Mesenchymal stem cell (in vitro differentiated cells and primary cell): Measurements from ENCODE around the gene FBXO17.
A peak's percentile ranks its signal among the peaks of the same experiment; 100 is the strongest.
"Not testable (repeated sequence)": the region's sequence is repeated elsewhere in the genome, so short reads cannot be mapped to it uniquely, and the experiment has no call there.

Experiments
- DNase-seq: peaks from one replicate; pipeline ENCODE4 v3.0.0-alpha.2; 2013
- H2AFZ ChIP-seq: one replicate; pipeline ENCODE4 v1.6.1; 2013; ENCODE audit warnings: low read depth, mild to moderate bottlenecking, control low read depth, inconsistent platforms, low read length, moderate library complexity
- H2AK5ac ChIP-seq: 2 replicates; pipeline ENCODE4 v1.6.1; 2013; ENCODE audit warnings: low read length, moderate library complexity, mild to moderate bottlenecking, inconsistent platforms; ENCODE audit not compliant: severe bottlenecking
- H2BK120ac ChIP-seq: one replicate; pipeline ENCODE4 v1.6.1; 2013; ENCODE audit warnings: low read depth, mild to moderate bottlenecking, inconsistent platforms, low read length, moderate library complexity
- H2BK12ac ChIP-seq, 2 experiments: one replicate each; pipeline ENCODE4 v1.6.1; 2013; ENCODE audit warnings: inconsistent platforms in 2 of 2, low read length in 2 of 2, mild to moderate bottlenecking in 2 of 2, moderate library complexity in 2 of 2, control low read depth in 1 of 2
- H2BK15ac ChIP-seq: one replicate; pipeline ENCODE4 v1.6.1; 2013; ENCODE audit warnings: mild to moderate bottlenecking, low read depth, inconsistent platforms; ENCODE audit not compliant: poor library complexity, severe bottlenecking
- H2BK5ac ChIP-seq: 2 replicates; pipeline ENCODE4 v1.6.1; 2013; ENCODE audit warnings: low read depth, mild to moderate bottlenecking, low read length, control low read depth, inconsistent platforms; ENCODE audit not compliant: poor library complexity, severe bottlenecking
- H3K14ac ChIP-seq, 2 experiments: one replicate each; pipeline ENCODE4 v1.6.1; 2013; ENCODE audit warnings: inconsistent platforms in 2 of 2, low read length in 2 of 2, control low read depth in 1 of 2, mild to moderate bottlenecking in 1 of 2, moderate library complexity in 1 of 2
- H3K18ac ChIP-seq, 2 experiments: one replicate each; pipeline ENCODE4 v1.6.1; 2013; ENCODE audit warnings: inconsistent platforms in 2 of 2, low read length in 2 of 2, control low read depth in 1 of 2, low read depth in 1 of 2, mild to moderate bottlenecking in 1 of 2
- H3K23ac ChIP-seq, 2 experiments: one replicate each; pipeline ENCODE4 v1.6.1; 2013; ENCODE audit warnings: inconsistent platforms in 2 of 2, low read length in 2 of 2, mild to moderate bottlenecking in 2 of 2, moderate library complexity in 2 of 2, control low read depth in 1 of 2
- H3K27ac ChIP-seq: 2 replicates; pipeline ENCODE4 v1.5.1; 2013; ENCODE audit warnings: mild to moderate bottlenecking, moderate library complexity, low read length, control low read depth, inconsistent platforms; ENCODE audit not compliant: poor library complexity, severe bottlenecking
- H3K27me3 ChIP-seq, 2 experiments: 2 replicates each; pipeline versions ENCODE4 v1.6.1 to v1.7.0; 2013; ENCODE audit warnings: low read length in 2 of 2, mild to moderate bottlenecking in 2 of 2, moderate library complexity in 2 of 2, control low read depth in 1 of 2, inconsistent platforms in 1 of 2; ENCODE audit not compliant: control insufficient read depth in 1 of 2, insufficient read depth in 1 of 2
- H3K36me3 ChIP-seq, 2 experiments: 2 replicates each; pipeline versions ENCODE4 v1.6.1 to v1.7.0; 2013; ENCODE audit warnings: low read length in 2 of 2, control low read depth in 1 of 2, inconsistent platforms in 1 of 2, low read depth in 1 of 2, mild to moderate bottlenecking in 1 of 2; ENCODE audit not compliant: insufficient read depth in 2 of 2, control insufficient read depth in 1 of 2
- H3K4ac ChIP-seq, 2 experiments: one replicate each; pipeline ENCODE4 v1.6.1; 2013; ENCODE audit warnings: inconsistent platforms in 2 of 2, low read length in 2 of 2, mild to moderate bottlenecking in 2 of 2, moderate library complexity in 2 of 2, control low read depth in 1 of 2, low read depth in 1 of 2
- H3K4me1 ChIP-seq: 2 replicates; pipeline ENCODE4 v1.6.1; 2013; ENCODE audit warnings: low read depth, low read length, control low read depth; ENCODE audit not compliant: control insufficient read depth, insufficient read depth
- H3K4me2 ChIP-seq: 2 replicates; pipeline ENCODE4 v1.6.1; 2013; ENCODE audit warnings: low read length, mild to moderate bottlenecking, inconsistent platforms; ENCODE audit not compliant: poor library complexity, severe bottlenecking
- H3K4me3 ChIP-seq, 2 experiments: 2 replicates each; pipeline versions ENCODE4 v1.5.1 to v1.7.0; 2013; ENCODE audit warnings: low read length in 2 of 2, mild to moderate bottlenecking in 2 of 2, control low read depth in 1 of 2, low read depth in 1 of 2; ENCODE audit not compliant: insufficient read depth in 1 of 2
- H3K79me1 ChIP-seq: replicated peaks from 2 replicates; pipeline ENCODE4 v1.6.1; 2013; ENCODE audit warnings: mild to moderate bottlenecking, control low read depth, low read length, inconsistent platforms; ENCODE audit not compliant: poor library complexity, severe bottlenecking
- H3K9ac ChIP-seq: 2 replicates; pipeline ENCODE4 v1.7.0; 2013; ENCODE audit warnings: mild to moderate bottlenecking, low read length, moderate library complexity
- H3K9me3 ChIP-seq: 2 replicates; pipeline ENCODE4 v1.7.0; 2013; ENCODE audit warnings: mild to moderate bottlenecking, low read length; ENCODE audit not compliant: control insufficient read depth
- H4K8ac ChIP-seq: one replicate; pipeline ENCODE4 v1.6.1; 2013; ENCODE audit warnings: inconsistent platforms, mild to moderate bottlenecking, low read length, moderate library complexity
- H4K91ac ChIP-seq: one replicate; pipeline ENCODE4 v1.6.1; 2013; ENCODE audit warnings: mild to moderate bottlenecking, low read length, inconsistent platforms
- WGBS: methylation state at CpG from one replicate; pipeline ENCODE4 v1.1.7; 2013; ENCODE audit warnings: mixed read lengths; 5-methylcytosine and 5-hydroxymethylcytosine counted together

FBXO17 gene

DNA sequence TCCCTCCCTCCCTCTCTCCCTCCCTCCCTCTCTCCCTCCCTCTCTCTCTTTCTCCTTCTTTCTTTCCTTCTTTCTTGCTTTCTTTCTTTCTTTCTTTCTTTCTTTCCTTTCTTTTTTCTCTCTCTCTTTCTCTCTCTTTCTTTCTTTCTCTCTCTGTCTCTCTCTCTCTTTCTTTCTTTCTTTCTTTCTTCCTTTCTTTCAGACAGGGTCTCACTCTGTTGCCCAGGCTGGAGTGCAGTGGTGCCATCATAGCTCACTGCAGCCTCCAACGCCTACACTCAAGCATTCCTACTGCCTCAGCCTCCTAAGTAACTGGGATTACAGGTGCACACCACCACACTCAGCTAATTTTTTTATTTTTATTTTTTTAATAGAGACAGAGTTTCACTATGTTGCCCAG, 14.1 kb upstream of the FBXO17 start:
- WGBS, result 67% methylated on average over 1 of the region's 1 CpG
- H3K9me3 ChIP-seq, H3K27me3 ChIP-seq, H2BK12ac ChIP-seq, H4K91ac ChIP-seq, H4K8ac ChIP-seq, H3K27ac ChIP-seq, H3K4me3 ChIP-seq, H3K23ac ChIP-seq, DNase-seq, H2BK5ac ChIP-seq, H3K79me1 ChIP-seq, H2AK5ac ChIP-seq, H3K4ac ChIP-seq, H3K4me2 ChIP-seq, H2BK15ac ChIP-seq, H2AFZ ChIP-seq, H3K18ac ChIP-seq, H2BK120ac ChIP-seq, H3K9ac ChIP-seq, H3K14ac ChIP-seq, H3K36me3 ChIP-seq: not testable (repeated sequence)
- H3K4me1 ChIP-seq, result peaks cover 13% of the 10 kb centered on the region

- no peak overlapping the region for H2BK120ac ChIP-seq
- no peak overlapping the region for H3K4ac ChIP-seq
- no peak overlapping the region for H2BK5ac ChIP-seq
- H4K8ac ChIP-seq, result no peak overlapping the region
- no peak overlapping the region for H2BK12ac ChIP-seq
- H2AFZ ChIP-seq, result no peak overlapping the region
- H3K4me1 ChIP-seq, result peaks cover 13% of the 10 kb centered on the region
- H3K9ac ChIP-seq, result no peak overlapping the region
- no peak overlapping the region for H3K14ac ChIP-seq
- WGBS, result 31% methylated on average over 11 of the region's 12 CpGs
- peaks cover 6% of the 10 kb centered on the region for H3K9me3 ChIP-seq
- no peak overlapping the region for H3K18ac ChIP-seq
- peaks cover 0 to 4% of the 10 kb centered on the region in 2 experiments for H3K27me3 ChIP-seq
- H3K27ac ChIP-seq, result peak overlapping the region; percentile 17
- H3K4me2 ChIP-seq, result peak overlapping the region; percentile 10
- H2AK5ac ChIP-seq, result no peak overlapping the region
- H4K91ac ChIP-seq, result no peak overlapping the region
- H2BK15ac ChIP-seq, result no peak overlapping the region
- no peak for DNase-seq
- no peak overlapping the region for H3K4me3 ChIP-seq
- H3K23ac ChIP-seq, result no peak overlapping the region
- no peaks in the 10 kb centered on the region for H3K36me3 ChIP-seq
- no peaks in the 10 kb centered on the region for H3K79me1 ChIP-seq
These were observed 13.6 kb upstream of the FBXO17 start for GRCh38 chr19:38989066-38989605.

DNA sequence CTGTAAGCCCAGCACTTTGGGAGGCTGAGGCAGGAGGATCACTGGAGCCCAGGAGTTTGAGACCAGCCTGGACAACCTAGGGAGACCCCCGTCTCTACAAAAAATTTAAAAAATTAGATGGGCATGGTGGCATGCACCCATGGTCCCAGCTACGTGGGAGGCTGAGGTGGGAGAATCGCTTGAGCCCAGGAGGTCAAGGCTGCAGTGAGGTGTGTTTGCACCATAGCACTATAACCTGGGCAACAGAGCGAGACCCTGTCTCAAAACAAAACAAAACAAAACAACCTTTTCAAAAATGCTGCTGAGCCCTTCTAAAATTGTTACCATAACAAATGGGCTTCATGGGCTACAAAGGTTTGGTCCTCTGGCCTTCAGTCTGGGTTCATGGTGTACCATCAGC, 13.1 kb upstream of the FBXO17 start:
- not testable (repeated sequence) for H3K4me2 ChIP-seq, H3K4ac ChIP-seq, H2BK12ac ChIP-seq, H3K23ac ChIP-seq, H4K8ac ChIP-seq, H2AFZ ChIP-seq, H3K27me3 ChIP-seq, H3K9ac ChIP-seq, H2BK15ac ChIP-seq, H2BK5ac ChIP-seq, H3K27ac ChIP-seq, H2AK5ac ChIP-seq, H4K91ac ChIP-seq, H3K36me3 ChIP-seq, H3K4me3 ChIP-seq, H3K18ac ChIP-seq, H3K9me3 ChIP-seq, H3K79me1 ChIP-seq, H3K14ac ChIP-seq, H2BK120ac ChIP-seq, DNase-seq
- 96% methylated on average over 3 of the region's 4 CpGs for WGBS
- H3K4me1 ChIP-seq, result peaks cover 13% of the 10 kb centered on the region

- not testable (repeated sequence) for H3K79me1 ChIP-seq, H3K18ac ChIP-seq, H3K4ac ChIP-seq, H3K9ac ChIP-seq, H2AK5ac ChIP-seq, H3K4me3 ChIP-seq, H2BK120ac ChIP-seq, H2BK5ac ChIP-seq, H3K36me3 ChIP-seq, H3K9me3 ChIP-seq, H4K8ac ChIP-seq, H2BK15ac ChIP-seq, DNase-seq, H2AFZ ChIP-seq, H3K27ac ChIP-seq, H3K27me3 ChIP-seq, H3K14ac ChIP-seq, H3K4me2 ChIP-seq, H3K23ac ChIP-seq, H2BK12ac ChIP-seq, H4K91ac ChIP-seq
- WGBS, result 86% methylated on average over 6 of the region's 6 CpGs
- peaks cover 13% of the 10 kb centered on the region for H3K4me1 ChIP-seq
These were observed 12.2 kb upstream of the FBXO17 start for GRCh38 chr19:38987745-38988144.
